Omental fat pad (tissue), 4 donors: Measurements from ENCODE around the gene CCNB2. TPM values are rescaled to one million over a fixed set of nuclear protein-coding genes. Genes with fewer than 3 reads are reported as not detected.
A peak's percentile ranks its signal among the peaks of the same experiment; 100 is the strongest.

Source experiments
- ATAC-seq: fragments of 150-250 bp; one replicate; pipeline ENCODE4 v1.9.1; 2016; ENCODE audit warnings: mild to moderate bottlenecking, moderate library complexity; ENCODE audit not compliant: low FRiP score
- DNase-seq: peaks from one replicate; pipeline ENCODE4 v3.0.0-alpha.2; 2019; ENCODE audit warnings: low spot score
- CTCF ChIP-seq, 3 donors: fragments of 450-650 bp; IDR thresholded peaks; one replicate each; pipeline ENCODE4 v1.5.1; 2016 to 2017; ENCODE audit warnings: antibody characterized with exemption in 3 of 3, mild to moderate bottlenecking in 3 of 3, moderate library complexity in 2 of 3
- total RNA-seq, 4 donors: library from RNA; depleted of rRNA; stranded (reverse); fragments of >200 nt; gene quantifications; one replicate each; pipeline ENCODE4 v1.1.0, GENCODE V29; 2016

The CCNB2 gene
- total RNA-seq, 4 donors from 2014 or later, result 1.0 to 5.8 (median 1.1) TPM

GRCh38 chr15:59166166-59166565, 61.2 kb downstream of the CCNB2 start:
- ATAC-seq (no peak), DNase-seq (no peak)
- TF ChIP-seq CTCF (IDR thresholded peaks at IDR 0.05), result no peak

GRCh38 chr15:59166601-59167265, 61.8 kb downstream of the CCNB2 start:
- TF ChIP-seq CTCF (IDR thresholded peaks at IDR 0.05), result no peak
- DNase-seq, result no peak
- no peak for ATAC-seq

- ATAC-seq, result no peak
- no peak for DNase-seq
- TF ChIP-seq CTCF (IDR thresholded peaks at IDR 0.05), result no peak
Measured at GRCh38 chr15:59168536-59168935, 63.6 kb downstream of the CCNB2 start.

GRCh38 chr15:59169251-59169708, 64.3 kb downstream of the CCNB2 start:
- DNase-seq, result no peak
- TF ChIP-seq CTCF (IDR thresholded peaks at IDR 0.05), result no peak
- peak; percentile 64 for ATAC-seq

GRCh38 chr15:59170295-59171066, 65.5 kb downstream of the CCNB2 start:
- ATAC-seq (no peak), DNase-seq (no peak)
- TF ChIP-seq CTCF (IDR thresholded peaks at IDR 0.05), result no peak

GRCh38 chr15:59171067-59171397, 66.1 kb downstream of the CCNB2 start:
- DNase-seq (no peak), ATAC-seq (no peak)
- no peak for TF ChIP-seq CTCF (IDR thresholded peaks at IDR 0.05)
